Lung (tissue), 12 donors: ENCODE measurements around the gene MTF2. TPM values are rescaled to one million over a fixed set of nuclear protein-coding genes. Genes with fewer than 3 reads are reported as not detected.
"Not testable (repeated sequence)": the region's sequence is repeated elsewhere in the genome, so short reads cannot be mapped to it uniquely, and the experiment has no call there.

Experiments used
- ATAC-seq: fragments of 200-7000 bp; cut with Tn5 transposase; one replicate; pipeline ENCODE4 v1.9.1; 2020; ENCODE audit warnings: moderate number of reproducible peaks; ENCODE audit not compliant: insufficient read depth, low FRiP score
- DNase-seq, 3 donors: peaks; one replicate each; pipeline ENCODE4 v3.0.0-alpha.2; 2013 to 2017
- H3K27ac ChIP-seq, 2 donors: one replicate each; pipeline ENCODE4 v1.5.1; 2013; ENCODE audit warnings: mild to moderate bottlenecking in 2 of 2, moderate library complexity in 2 of 2, control low read depth in 1 of 2, inconsistent platforms in 1 of 2, low read depth in 1 of 2, low read length in 1 of 2
- H3K27me3 ChIP-seq, 3 donors: one replicate each; pipeline ENCODE4 v1.5.1; 2013; ENCODE audit warnings: low read length in 2 of 3; ENCODE audit not compliant: control insufficient read depth in 3 of 3, insufficient read depth in 3 of 3
- H3K36me3 ChIP-seq, 4 donors: one replicate each; pipeline ENCODE4 v1.5.1; 2013; ENCODE audit warnings: low read length in 4 of 4, mild to moderate bottlenecking in 1 of 4, moderate library complexity in 1 of 4; ENCODE audit not compliant: control insufficient read depth in 4 of 4, insufficient read depth in 4 of 4
- H3K4me1 ChIP-seq, 5 donors: one replicate each; pipeline ENCODE4 v1.5.1; 2013; ENCODE audit warnings: low read length in 5 of 5, mild to moderate bottlenecking in 2 of 5, moderate library complexity in 1 of 5; ENCODE audit not compliant: control insufficient read depth in 5 of 5, insufficient read depth in 5 of 5
- H3K4me3 ChIP-seq: one replicate; pipeline ENCODE4 v1.5.1; 2013; ENCODE audit warnings: mild to moderate bottlenecking, control low read depth, moderate library complexity
- H3K9ac ChIP-seq, 2 donors: one replicate each; pipeline ENCODE4 v1.5.1; 2013; ENCODE audit warnings: low read length in 2 of 2, control low read depth in 1 of 2; ENCODE audit not compliant: insufficient read depth in 1 of 2
- H3K9me3 ChIP-seq, 4 donors: one replicate each; pipeline ENCODE4 v1.5.1; 2013; ENCODE audit warnings: low read length in 3 of 4, mild to moderate bottlenecking in 1 of 4, moderate library complexity in 1 of 4; ENCODE audit not compliant: control insufficient read depth in 4 of 4, insufficient read depth in 3 of 4
- WGBS, 2 donors: extraction: QIAGEN DNeasy Blood & Tissue Kit; methylation state at CpG; one replicate each; pipeline ENCODE4 v1.1.7; 2013; 5-methylcytosine and 5-hydroxymethylcytosine counted together
- polyA plus RNA-seq, 2 donors: library from polyadenylated mRNA; stranded (reverse); fragments of 200-250 nt; gene quantifications; one replicate each; pipeline ENCODE4 v1.2.1, GENCODE V29; 2013
- total RNA-seq, 2 donors: library from RNA; depleted of rRNA in 1 of 2; stranded (reverse); fragments of >200 nt in 1 of 2; gene quantifications; one replicate each; pipeline ENCODE4 v1.2.1, GENCODE V29; 2014 to 2021
- TF ChIP-seq, protein P1 (sequence below): IDR thresholded peaks from 2 replicates; pipeline ENCODE4 v1.5.1; 2012; ENCODE audit warnings: mild to moderate bottlenecking; ENCODE audit errors: control extremely low read depth, extremely low read depth
- donor health status: control.
- donor health status: control.
- donor health status: Bipolar disorder and iron deficiency.
- donor health status: healthy.
- donor health status: DM: yes; HTN: yes; CAD: no.

Gene MTF2
- total and polyA plus RNA-seq, 4 donors, result 8.8 to 78.7 (median 17.3) TPM

DNA sequence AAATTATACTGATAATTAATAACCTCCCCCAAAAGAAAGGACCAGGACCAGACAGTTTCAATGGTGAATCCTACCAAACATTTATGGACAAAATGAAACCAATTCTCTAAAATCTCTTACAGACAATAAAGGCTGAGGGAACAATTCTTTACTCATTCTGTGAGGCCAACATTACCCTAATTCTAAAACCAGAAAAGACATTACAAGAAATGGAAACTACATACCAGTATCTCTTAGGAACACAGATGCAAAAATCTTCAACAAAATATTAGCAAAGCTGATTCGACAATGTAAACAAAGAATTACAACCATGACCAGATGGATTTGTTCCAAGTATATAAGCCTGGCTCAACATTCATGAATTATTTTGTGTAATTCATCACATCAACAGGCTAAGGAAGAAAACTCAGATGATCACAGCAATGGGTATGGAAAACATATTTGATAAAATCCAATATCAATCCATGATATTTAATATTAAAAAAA is 92.5 kb downstream of the MTF2 start:
- WGBS, 2 donors, result 56 to 61% methylated on average over 1 of the region's 1 CpG
- DNase-seq, result peak in 1 of 3 donors; percentile 7
- Histone ChIP-seq H3K36me3 (peaks cover 0 to 13% (median 8%) of the 10 kb centered on the region in 4 donors), H3K4me1 (peaks cover 0 to 3% (median 1%) of the 10 kb centered on the region in 5 donors), H3K27me3 (no peaks in the 10 kb centered on the region), H3K9ac (no peak overlapping the region), H3K4me3 (no peak overlapping the region), H3K9me3 (peaks cover 0 to 7% (median 0%) of the 10 kb centered on the region in 4 donors), H3K27ac (no peak overlapping the region)
- TF ChIP-seq, protein P1, sequence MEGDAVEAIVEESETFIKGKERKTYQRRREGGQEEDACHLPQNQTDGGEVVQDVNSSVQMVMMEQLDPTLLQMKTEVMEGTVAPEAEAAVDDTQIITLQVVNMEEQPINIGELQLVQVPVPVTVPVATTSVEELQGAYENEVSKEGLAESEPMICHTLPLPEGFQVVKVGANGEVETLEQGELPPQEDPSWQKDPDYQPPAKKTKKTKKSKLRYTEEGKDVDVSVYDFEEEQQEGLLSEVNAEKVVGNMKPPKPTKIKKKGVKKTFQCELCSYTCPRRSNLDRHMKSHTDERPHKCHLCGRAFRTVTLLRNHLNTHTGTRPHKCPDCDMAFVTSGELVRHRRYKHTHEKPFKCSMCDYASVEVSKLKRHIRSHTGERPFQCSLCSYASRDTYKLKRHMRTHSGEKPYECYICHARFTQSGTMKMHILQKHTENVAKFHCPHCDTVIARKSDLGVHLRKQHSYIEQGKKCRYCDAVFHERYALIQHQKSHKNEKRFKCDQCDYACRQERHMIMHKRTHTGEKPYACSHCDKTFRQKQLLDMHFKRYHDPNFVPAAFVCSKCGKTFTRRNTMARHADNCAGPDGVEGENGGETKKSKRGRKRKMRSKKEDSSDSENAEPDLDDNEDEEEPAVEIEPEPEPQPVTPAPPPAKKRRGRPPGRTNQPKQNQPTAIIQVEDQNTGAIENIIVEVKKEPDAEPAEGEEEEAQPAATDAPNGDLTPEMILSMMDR, result no peak
- no peak for ATAC-seq

DNA sequence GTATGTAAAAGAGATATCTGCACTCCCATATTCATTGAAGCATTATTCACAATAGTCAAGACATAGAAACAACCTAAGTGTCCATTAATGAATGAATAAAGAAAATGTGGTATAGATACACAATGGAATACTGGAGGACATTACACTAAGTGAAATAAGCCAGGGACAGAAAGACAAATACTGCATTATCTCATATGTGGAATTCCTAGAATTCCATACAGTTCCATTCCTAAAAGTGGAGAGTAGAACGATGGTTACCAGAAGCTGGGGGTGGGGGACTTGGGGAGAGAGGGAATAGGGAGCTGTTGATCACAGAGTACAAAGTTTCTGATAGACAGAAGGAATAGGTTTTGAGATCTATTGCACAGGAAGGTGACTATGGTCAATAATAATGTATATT is 93.7 kb downstream of the MTF2 start:
- no peaks in the 10 kb centered on the region for H3K27me3 ChIP-seq
- H3K4me3 ChIP-seq, result no peak overlapping the region
- ATAC-seq (no peak), DNase-seq (no peak)
- H3K9ac ChIP-seq, result no peak overlapping the region
- no peak overlapping the region for H3K27ac ChIP-seq
- H3K9me3 ChIP-seq, result peaks cover 0 to 4% (median 0%) of the 10 kb centered on the region in 4 donors
- WGBS, 2 donors, result 33 to 67% methylated on average over 1 of the region's 1 CpG
- TF ChIP-seq, protein P1, result no peak
- H3K36me3 ChIP-seq, result peaks cover 0 to 9% (median 7%) of the 10 kb centered on the region in 4 donors
- peaks cover 0 to 7% (median 2%) of the 10 kb centered on the region in 5 donors for H3K4me1 ChIP-seq

DNA sequence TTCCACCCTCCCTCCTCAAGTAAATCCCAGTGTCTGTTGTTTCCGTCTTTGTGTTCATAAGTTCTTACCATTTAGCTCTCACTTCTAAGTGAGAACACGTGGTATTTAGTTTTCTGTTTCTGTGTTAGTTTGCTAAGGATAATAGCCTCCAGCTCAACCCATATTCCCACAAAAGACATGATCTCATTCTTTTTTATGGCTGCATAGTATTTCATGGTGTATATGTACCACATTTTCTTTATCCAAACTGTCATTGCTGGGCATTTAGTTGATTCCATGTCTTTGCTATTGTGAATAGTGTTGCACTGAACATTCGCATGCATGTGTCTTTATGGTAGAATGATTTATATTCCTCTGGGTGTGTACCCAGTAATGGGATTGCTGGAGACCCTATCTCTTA is 95.6 kb downstream of the MTF2 start:
- not testable (repeated sequence) for DNase-seq, ATAC-seq, H3K9me3 ChIP-seq, H3K27me3 ChIP-seq, H3K4me3 ChIP-seq, H3K9ac ChIP-seq, H3K27ac ChIP-seq
- H3K36me3 ChIP-seq, result peaks cover 0 to 11% (median 7%) of the 10 kb centered on the region in 4 donors
- WGBS, 2 donors, result 98% methylated on average over 3 of the region's 3 CpGs
- peaks cover 0 to 13% (median 5%) of the 10 kb centered on the region in 5 donors for H3K4me1 ChIP-seq

DNA sequence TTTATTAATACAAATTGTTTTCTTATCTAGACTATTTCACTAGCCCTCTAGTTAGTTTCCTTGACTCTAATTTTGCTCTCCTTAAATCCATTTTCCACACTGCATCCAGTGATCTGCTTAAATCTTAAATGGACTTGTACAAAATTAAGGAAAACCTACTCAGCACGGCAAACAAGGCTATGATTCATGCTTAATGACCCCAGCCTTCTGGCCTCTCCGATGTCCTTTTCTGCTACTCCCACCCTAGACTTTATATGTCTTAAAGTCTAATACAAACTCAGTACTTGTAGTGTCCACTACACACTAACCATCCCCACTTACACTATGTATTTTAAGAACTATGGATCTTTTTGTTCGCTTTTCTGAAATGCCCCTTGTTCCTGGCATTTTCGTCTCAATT is 98.9 kb downstream of the MTF2 start:
- H3K27ac ChIP-seq, result peak overlapping the region in 1 of 2 donors; percentile 30
- 39 to 59% methylated on average over 4 of the region's 4 CpGs for WGBS, 2 donors
- H3K4me1 ChIP-seq, result peaks cover 0 to 13% (median 10%) of the 10 kb centered on the region in 5 donors
- H3K9ac ChIP-seq, result peak overlapping the region in 1 of 2 donors; percentile 99
- peak in 2 of 3 donors; percentile 28 to 40 for DNase-seq
- H3K4me3 ChIP-seq, result no peak overlapping the region
- H3K36me3 ChIP-seq, result peaks cover 0 to 13% (median 7%) of the 10 kb centered on the region in 4 donors
- H3K27me3 ChIP-seq, result no peaks in the 10 kb centered on the region
- TF ChIP-seq, protein P1, result no peak
- no peaks in the 10 kb centered on the region for H3K9me3 ChIP-seq
- no peak for ATAC-seq
